GM18519 (cell line): ENCODE results near the gene CEACAM19.
"Not testable (repeated sequence)": the region's sequence is repeated elsewhere in the genome, so short reads cannot be mapped to it uniquely, and the experiment has no call there.

Experiments used
- ATAC-seq: cut with Tn5 transposase; IDR thresholded peaks from one replicate; pipeline ENCODE4 v1.9.1; 2021; ENCODE audit warnings: mild to moderate bottlenecking, moderate library complexity; ENCODE audit not compliant: unreplicated experiment, low FRiP score

Gene CEACAM19

DNA sequence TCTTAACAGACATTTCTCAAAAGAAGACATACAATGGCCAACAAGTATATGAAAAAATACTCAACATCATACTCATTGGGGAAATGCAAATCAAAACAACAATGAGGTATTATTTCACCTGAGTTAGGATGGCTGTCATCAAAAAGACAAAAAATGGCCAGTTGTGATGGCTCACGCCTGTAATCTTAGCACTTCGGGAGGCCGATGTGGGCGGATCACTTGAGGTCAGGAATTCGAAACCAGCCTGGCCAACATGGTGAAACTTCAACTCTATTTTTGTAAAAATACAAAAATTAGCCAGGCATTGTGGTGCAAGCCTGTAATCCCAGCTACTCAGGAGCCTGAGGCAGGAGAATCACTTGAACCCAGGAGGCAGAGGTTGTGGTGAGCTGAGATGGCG, 49.7 kb downstream of the CEACAM19 start:
- no peak for ATAC-seq

DNA sequence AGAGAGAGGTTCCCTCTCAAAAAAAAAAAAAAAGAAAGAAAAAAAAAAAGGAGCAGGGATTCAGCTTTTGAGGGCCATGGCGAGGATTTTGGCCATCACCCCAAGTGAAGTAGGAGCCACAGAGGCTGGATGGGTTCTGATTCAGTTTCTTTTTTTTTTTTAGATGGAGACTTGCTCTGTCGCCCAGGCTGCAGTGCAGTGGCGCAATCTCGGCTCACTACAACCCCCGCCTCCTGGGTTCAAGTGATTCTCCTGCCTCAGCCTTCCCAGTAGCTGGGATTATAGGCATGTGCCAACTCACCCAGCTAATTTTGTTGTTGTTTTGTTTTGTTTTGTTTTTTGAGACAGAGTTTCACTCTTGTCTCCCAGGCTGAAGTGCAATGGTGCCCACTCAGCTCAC, 50.1 kb downstream of the CEACAM19 start:
- ATAC-seq = not testable (repeated sequence)

DNA sequence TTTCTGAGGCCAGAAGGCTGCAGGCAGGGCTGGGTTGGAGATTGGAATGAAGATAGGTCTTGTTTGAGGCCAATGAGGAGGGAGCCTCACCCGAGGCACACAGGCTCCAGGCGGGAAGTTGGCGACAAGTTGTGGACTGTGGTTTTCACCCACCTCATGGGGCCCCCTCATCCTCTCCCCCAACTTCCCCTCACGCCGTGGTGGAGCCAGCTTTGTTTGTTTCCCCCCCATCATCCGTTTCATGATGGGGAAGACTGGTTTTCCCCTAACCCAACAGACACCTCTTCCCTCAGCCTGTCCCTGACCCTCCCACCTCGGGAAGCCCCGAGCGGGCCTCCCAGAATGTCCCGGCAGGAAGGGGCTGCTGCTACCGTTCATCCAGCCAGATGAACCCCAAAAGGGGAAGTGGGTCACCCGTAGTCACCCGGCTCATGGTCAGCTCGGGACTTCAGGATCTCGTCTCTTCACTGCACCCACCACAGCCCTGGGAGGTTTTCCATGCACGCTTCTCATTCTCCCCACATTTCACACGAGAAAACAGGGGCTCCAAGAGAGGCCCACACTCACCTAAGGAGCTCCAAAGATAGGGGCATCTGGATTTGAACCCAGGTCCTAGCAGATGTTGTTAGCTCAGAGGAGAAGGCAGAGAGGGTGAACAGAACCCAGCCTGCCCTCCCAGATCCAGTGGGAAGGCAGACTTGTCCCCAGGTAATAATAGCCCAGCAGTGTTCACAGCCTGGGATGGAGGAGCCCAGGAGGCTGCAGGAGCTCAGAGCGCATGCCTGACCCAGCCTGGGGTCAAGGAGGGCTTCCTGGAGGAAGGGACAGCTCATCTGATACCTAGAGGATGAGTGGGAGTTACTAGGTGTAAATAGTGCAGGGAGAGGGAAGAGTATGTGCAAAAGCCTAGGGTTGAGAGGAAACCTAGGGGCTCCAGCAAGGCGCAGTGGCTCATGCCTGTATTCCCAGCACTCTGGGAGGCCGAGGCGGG, 51.1 kb downstream of the CEACAM19 start:
- ATAC-seq = no peak

DNA sequence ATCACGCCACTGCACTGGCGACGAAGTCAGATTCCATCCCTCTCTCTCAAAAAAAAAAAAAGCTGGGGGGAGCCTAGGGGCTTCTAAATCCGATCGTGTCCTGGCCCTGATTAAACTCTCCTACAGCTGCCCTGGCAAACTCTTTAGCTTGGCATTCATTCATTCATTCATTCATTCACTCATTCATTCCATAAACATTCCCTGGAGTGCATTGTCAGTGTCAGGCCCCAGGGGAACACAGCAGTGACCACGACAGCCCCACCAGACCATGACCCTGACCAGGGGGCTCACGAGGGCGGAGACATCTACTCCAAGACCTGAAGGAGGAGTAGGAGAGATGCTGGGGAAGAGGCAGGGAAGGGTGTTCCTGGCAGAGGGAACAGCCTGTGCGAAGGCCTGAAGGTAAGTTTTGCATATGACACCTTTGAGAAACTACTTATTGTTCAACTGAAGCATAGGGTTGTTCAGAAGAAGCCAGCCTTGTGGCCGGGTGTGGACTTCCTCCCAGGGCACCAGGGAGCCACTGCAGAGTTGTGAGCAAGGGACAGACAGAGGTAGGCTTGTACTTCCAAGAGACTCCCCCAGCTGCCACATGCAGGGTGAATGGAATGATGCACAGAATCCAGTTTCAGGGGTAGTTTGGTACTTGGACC, 52.1 kb downstream of the CEACAM19 start:
- no peak for ATAC-seq

DNA sequence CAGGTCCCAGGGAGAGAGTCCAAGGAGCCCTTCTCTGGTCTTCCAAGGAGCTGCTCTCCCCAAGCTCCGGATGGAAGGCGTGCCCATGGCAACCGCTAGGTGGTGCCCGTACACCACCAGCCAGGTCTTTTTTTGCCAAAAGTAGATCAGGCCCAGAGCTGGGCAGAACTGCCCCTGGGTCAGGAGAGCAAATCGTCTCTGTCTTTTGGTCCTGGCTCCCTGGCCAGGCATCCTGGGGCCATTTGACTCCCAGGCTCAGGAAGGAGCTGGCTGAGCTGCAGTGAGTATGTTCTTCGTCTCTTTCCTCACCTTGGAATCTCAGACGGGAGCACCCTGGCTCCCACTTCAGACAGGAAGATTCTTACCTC, 52.7 kb downstream of the CEACAM19 start:
- no peak for ATAC-seq

DNA sequence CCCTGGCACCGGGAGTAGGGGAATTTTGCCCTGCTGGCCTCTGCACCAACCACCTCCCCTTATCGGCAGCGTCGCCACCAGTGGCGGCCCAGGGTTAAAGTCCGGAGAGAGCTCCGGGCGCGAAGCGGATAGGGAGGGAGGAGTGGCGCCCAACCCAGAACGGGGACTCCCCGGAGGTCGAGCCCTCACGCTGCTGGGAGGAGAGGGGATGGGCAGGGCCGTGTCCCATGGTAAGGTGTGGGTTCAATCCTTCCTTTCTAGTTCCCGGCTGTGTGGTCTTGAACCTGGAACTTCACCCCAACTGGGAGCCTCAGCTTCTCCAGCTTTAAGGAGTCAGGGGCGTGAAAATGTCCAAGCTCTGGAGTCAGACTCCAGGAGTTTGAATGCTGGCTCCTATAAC, 54.0 kb downstream of the CEACAM19 start:
- no peak for ATAC-seq

DNA sequence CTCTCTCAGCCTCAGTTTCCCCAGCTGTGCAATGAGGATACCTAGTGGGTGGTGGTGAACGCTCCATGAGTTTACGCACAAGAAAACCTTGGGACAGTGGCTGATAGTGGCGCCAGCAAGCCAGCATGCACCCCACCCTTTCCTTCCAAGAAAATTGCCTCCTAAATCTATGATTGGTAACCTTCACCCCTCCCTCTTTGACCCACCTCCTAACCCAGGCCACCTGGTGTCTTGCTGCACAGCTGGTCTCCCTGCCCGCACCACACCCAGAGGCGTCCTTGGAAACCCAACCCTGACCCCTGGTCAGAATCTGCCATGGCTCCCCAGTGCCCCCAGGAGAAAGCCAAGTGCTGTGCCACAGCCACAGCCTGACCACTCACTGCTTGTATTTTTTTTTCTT, 54.4 kb downstream of the CEACAM19 start:
- no peak for ATAC-seq

DNA sequence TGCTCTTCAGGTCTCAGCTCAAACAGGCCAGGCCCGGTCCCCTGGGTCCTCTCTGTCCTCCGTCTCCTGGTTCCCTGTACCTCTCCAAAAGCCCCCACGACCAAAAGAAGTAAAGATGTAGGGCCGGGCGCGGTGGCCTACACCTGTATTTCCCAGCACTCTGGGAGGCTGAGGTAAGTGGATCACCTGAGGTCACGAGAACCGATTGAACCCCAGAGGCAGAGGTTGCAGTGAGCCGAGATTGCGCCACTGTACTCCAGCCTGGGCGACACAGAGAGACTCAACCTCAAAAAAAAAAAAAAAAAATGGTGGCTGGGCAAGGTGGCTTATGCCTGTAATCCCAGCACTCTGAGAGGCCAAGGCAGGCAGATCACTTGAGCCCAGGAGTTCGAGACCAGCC, 55.2 kb downstream of the CEACAM19 start:
- ATAC-seq = no peak

DNA sequence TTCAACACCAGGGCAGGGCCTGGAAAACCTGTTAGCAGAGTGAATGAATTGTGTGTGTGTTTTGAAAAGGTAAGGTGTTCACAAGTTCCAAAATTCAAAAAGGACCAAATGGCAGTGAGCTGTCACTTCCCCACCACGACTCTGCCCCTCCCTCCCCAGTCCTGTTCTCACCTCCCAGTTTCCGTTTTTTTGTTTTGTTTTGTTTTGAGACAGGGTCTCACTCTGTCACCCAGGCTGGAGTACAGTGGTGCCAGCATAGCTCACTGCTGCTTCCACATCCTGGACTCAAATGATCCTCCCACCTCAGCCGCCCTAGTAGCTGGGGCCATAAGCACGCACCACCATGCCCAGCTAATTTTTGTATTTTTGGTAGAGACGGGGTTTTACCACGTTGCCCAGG, 56.9 kb downstream of the CEACAM19 start:
- ATAC-seq = no peak

DNA sequence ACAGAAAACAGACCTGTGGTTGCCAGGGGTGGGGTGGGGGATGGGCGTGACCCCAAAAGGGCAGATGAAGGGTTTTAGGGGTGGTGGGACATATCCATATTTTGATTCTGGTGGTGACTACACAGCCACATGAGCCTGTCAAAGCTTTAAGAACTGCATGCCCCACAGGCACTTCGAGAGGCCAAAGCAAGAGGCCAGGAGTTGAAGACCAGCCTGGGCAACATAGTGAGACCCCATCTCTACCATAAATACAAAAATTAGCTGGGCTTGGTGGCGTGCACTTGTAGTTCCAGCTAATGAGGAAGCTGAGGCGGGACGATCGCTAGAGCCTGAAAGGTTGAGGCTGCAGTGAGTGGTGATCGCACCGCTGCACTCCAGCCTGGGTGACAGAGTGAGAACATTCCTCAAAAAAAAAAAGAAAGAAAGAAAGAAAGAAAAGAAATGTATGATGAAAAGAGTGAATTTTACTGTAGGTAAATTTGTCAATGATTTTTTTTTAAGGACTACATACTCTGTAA, 58.3 kb downstream of the CEACAM19 start:
- no peak for ATAC-seq

DNA sequence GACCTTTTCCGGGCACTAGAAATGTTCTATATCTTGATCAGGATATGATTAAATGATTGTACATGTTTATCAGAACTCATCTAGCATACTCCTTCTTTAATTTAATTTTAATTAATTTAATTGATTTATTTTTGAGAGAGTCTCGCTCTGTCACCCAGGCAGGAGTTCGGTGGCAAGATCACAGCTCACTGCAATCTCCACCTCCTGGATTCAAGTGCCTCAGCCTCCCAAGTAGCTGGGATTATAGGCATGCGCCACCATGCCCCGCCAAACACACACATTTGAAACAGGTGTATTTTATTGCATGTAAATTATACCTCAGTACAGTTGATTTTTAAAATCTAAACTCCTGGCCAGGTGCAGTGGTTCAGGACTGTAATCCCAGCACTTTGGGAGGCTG, 59.8 kb downstream of the CEACAM19 start:
- no peak for ATAC-seq

DNA sequence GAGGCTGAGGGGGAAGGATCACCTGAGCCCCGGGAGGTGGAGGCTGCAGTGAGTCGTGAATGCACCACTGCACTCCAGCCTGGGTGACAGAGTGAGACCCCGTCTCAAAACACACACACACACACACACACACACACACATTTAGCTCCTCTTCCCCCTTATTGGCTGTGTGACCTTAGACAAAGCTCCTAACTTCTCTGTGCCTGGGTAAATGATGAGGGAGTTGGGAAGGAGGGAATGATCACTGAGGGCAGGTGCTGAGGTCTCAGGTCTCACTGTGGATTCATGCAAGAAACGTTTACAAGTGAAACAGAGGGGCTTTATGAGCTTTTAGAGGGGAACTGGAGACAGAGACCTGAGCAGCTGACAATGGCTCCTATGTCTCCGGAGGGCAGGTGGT, 60.3 kb downstream of the CEACAM19 start:
- no peak for ATAC-seq

DNA sequence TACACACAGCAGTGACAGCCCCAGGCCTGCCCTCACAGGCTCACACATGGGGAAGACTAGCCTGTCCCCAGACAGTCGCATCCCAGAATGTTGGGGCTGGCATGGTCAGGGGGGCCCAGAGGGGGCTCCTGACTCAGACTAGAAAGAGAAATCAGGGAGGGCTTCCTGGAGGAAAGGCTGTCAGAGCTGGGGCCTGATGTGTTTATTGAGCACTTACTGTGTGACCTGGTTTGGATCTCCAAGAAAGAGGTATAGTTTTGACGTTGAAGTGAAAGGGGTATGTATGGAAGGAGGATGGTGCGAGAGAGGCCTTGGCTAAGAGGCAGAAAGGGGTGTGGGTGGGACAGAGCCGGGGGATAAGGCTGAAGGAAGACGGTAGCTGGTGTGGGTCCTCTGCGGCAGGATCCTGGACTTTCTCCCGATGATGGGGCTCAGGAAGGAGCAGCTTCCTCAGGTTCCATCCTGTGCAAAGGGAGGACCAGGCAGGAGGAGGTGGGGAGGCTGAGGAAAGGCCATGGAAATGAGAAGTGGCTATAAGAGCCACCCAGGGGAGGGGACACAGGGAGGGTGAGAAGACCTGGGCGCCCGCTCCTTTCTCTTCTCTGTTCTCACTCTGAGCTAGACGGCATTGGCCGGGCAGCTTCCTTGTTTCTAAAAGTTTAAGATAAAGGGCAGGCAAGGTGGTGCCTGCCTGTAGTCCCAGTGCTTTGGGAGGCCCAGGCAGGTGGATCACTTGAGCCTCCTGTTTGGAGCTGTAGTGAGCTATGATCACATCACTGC, 61.1 kb downstream of the CEACAM19 start:
- no peak for ATAC-seq
